Panc1 (cell line): ENCODE measurements around the gene IGFBP5. TPM values are rescaled to one million over a fixed set of nuclear protein-coding genes. Genes with fewer than 3 reads are reported as not detected.

Source experiments
- ATAC-seq: fragments of 200-7000 bp; cut with Tn5 transposase; 2 replicates; pipeline ENCODE4 v1.9.1; 2020; ENCODE audit warnings: mild to moderate bottlenecking, moderate library complexity
- BruUV-seq: library from RNA; stranded (reverse); fragments of 400-500 nt; replicated peaks from 2 replicates; lab custom pipeline; 2021; lab: Mats Ljungman, UMichigan
- CTCF ChIA-PET: fragments of 300-600 bp; sonication (Branson Sonifier 250); formaldehyde crosslinking; loops from one replicate; lab custom pipeline; 2022; ENCODE audit warnings: antibody characterized with exemption; lab: Charles Lee
- POLR2A ChIA-PET: fragments of 300-600 bp; sonication (Branson Sonifier 250); formaldehyde crosslinking; loops from one replicate; lab custom pipeline; 2022; ENCODE audit warnings: antibody characterized with exemption; lab: Charles Lee
- DNase-seq: peaks from one replicate; pipeline ENCODE4 v3.0.0-alpha.2; 2010; ENCODE audit warnings: low read depth, low spot score
- H3K27ac ChIP-seq: 2 replicates; pipeline ENCODE4 v1.5.1; 2011; ENCODE audit warnings: mild to moderate bottlenecking, low read length, inconsistent platforms
- H3K27me3 ChIP-seq: fragments of 200-500 bp; sonication (Bioruptor generic); 2 replicates; pipeline ENCODE4 v1.6.0; 2014; ENCODE audit warnings: low read length, inconsistent platforms; ENCODE audit not compliant: control insufficient read depth, insufficient read depth
- H3K36me3 ChIP-seq: fragments of 200-500 bp; sonication (Bioruptor generic); 2 replicates; pipeline ENCODE4 v1.5.1; 2014; ENCODE audit warnings: inconsistent platforms, mild to moderate bottlenecking, low read length, moderate library complexity; ENCODE audit not compliant: control insufficient read depth, insufficient read depth
- H3K4me1 ChIP-seq: 2 replicates; pipeline ENCODE4 v1.5.1; 2011; ENCODE audit warnings: inconsistent platforms, mild to moderate bottlenecking, low read length, moderate library complexity; ENCODE audit not compliant: control insufficient read depth, insufficient read depth
- H3K4me3 ChIP-seq, 2 experiments: 2 replicates each; pipeline ENCODE4 v1.5.1; 2011 to 2012; ENCODE audit warnings: low read depth in 2 of 2, low read length in 2 of 2, mild to moderate bottlenecking in 2 of 2, inconsistent platforms in 1 of 2, moderate library complexity in 1 of 2
- H3K9me3 ChIP-seq: fragments of 200-500 bp; sonication (Bioruptor generic); 2 replicates; pipeline ENCODE4 v1.5.1; 2014; ENCODE audit warnings: low read depth, mild to moderate bottlenecking, inconsistent platforms, low read length, moderate library complexity; ENCODE audit not compliant: control insufficient read depth, insufficient read depth
- POLR2AphosphoS5 ChIP-seq: IDR thresholded peaks from 2 replicates; pipeline ENCODE4 v1.6.1; 2012; ENCODE audit warnings: mild to moderate bottlenecking, low read depth, low read length, moderate library complexity
- SIN3A ChIP-seq: IDR thresholded peaks from 2 replicates; pipeline ENCODE4 v1.6.1; 2012; ENCODE audit warnings: low read depth, mild to moderate bottlenecking, low read length, moderate library complexity, borderline replicate concordance; ENCODE audit not compliant: insufficient read depth
- TCF7L2 ChIP-seq: IDR thresholded peaks from 2 replicates; pipeline ENCODE4 v1.6.1; 2011; ENCODE audit warnings: mild to moderate bottlenecking, low read depth, low read length, inconsistent platforms
- in situ Hi-C: cut with HindIII; loops from 2 replicates; pipeline ENCODE4 v1.10.0; 2016; ENCODE audit warnings: low sequenced_read_pairs, low pct_unique_long_range_greater_than_20kb
- intact Hi-C: fragments of 100-400 bp; cut with micrococcal nuclease; formaldehyde crosslinking; loops from one replicate; pipeline ENCODE4 v1.10.0; 2022; ENCODE audit not compliant: unreplicated experiment
- total RNA-seq: library from RNA; stranded (reverse); gene quantifications from one replicate; pipeline ENCODE4 v1.2.1, GENCODE V29; 2021; ENCODE audit not compliant: unreplicated experiment
- TF ChIP-seq, protein P1 (sequence below), 2 experiments: IDR thresholded peaks; 2 replicates each; pipeline ENCODE4 v1.6.1; 2011 to 2012; ENCODE audit warnings: low read depth in 2 of 2, control low read depth in 1 of 2, low read length in 1 of 2, mild to moderate bottlenecking in 1 of 2, moderate library complexity in 1 of 2; ENCODE audit not compliant: insufficient read depth in 1 of 2
- TF ChIP-seq, protein P2 (sequence below): fragments of 450-650 bp; IDR thresholded peaks from 2 replicates; pipeline ENCODE4 v1.5.1; 2017; ENCODE audit warnings: mild to moderate bottlenecking

Gene IGFBP5
- total RNA-seq, 1 experiment from 2014 or later = 1.9 TPM

DNA sequence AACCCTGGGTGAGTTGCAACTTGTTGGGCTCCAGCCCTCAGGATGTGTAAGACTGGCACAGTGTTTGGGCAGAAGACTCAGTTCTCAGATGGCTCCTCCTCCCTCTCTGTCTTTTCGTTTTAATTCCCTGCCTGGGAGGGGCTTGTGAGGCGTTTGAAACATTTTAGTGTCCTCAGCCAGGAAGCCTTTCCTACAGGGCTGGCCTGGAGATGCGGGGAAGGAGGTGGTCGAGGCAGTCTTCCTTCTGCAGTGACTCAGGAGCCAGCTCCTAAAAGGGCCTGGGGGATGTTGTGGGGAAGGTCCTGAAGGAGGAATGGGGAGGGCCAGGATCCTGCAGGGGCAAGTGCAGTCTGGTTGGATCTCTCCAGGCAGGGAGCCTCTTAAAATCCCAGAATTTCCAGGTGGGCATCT, 22.1 kb upstream of the IGFBP5 start:
- Histone ChIP-seq H3K4me3 (no peak overlapping the region), H3K27me3 (peaks cover 3% of the 10 kb centered on the region), H3K9me3 (no peaks in the 10 kb centered on the region), H3K27ac (no peak overlapping the region), H3K4me1 (no peaks in the 10 kb centered on the region), H3K36me3 (no peaks in the 10 kb centered on the region)
- ATAC-seq = no peak
- CTCF ChIA-PET = no interaction called here
- intact Hi-C loops = no loop called here
- DNase-seq = no peak
- in situ Hi-C loops = no loop called here
- no TSS peak for BruUV-seq
- TF ChIP-seq, protein P1, sequence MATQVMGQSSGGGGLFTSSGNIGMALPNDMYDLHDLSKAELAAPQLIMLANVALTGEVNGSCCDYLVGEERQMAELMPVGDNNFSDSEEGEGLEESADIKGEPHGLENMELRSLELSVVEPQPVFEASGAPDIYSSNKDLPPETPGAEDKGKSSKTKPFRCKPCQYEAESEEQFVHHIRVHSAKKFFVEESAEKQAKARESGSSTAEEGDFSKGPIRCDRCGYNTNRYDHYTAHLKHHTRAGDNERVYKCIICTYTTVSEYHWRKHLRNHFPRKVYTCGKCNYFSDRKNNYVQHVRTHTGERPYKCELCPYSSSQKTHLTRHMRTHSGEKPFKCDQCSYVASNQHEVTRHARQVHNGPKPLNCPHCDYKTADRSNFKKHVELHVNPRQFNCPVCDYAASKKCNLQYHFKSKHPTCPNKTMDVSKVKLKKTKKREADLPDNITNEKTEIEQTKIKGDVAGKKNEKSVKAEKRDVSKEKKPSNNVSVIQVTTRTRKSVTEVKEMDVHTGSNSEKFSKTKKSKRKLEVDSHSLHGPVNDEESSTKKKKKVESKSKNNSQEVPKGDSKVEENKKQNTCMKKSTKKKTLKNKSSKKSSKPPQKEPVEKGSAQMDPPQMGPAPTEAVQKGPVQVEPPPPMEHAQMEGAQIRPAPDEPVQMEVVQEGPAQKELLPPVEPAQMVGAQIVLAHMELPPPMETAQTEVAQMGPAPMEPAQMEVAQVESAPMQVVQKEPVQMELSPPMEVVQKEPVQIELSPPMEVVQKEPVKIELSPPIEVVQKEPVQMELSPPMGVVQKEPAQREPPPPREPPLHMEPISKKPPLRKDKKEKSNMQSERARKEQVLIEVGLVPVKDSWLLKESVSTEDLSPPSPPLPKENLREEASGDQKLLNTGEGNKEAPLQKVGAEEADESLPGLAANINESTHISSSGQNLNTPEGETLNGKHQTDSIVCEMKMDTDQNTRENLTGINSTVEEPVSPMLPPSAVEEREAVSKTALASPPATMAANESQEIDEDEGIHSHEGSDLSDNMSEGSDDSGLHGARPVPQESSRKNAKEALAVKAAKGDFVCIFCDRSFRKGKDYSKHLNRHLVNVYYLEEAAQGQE (IDR thresholded peaks at IDR 0.05; ENCODE audit: insufficient read depth in 1 of 2, low read depth in 2 of 2, low read length in 1 of 2) = no peak
- no peak for TF ChIP-seq POLR2AphosphoS5
- TF ChIP-seq, protein P2, sequence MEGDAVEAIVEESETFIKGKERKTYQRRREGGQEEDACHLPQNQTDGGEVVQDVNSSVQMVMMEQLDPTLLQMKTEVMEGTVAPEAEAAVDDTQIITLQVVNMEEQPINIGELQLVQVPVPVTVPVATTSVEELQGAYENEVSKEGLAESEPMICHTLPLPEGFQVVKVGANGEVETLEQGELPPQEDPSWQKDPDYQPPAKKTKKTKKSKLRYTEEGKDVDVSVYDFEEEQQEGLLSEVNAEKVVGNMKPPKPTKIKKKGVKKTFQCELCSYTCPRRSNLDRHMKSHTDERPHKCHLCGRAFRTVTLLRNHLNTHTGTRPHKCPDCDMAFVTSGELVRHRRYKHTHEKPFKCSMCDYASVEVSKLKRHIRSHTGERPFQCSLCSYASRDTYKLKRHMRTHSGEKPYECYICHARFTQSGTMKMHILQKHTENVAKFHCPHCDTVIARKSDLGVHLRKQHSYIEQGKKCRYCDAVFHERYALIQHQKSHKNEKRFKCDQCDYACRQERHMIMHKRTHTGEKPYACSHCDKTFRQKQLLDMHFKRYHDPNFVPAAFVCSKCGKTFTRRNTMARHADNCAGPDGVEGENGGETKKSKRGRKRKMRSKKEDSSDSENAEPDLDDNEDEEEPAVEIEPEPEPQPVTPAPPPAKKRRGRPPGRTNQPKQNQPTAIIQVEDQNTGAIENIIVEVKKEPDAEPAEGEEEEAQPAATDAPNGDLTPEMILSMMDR = no peak
- no peak for TF ChIP-seq TCF7L2
- TF ChIP-seq SIN3A = no peak
- POLR2A ChIA-PET = no interaction called here

DNA sequence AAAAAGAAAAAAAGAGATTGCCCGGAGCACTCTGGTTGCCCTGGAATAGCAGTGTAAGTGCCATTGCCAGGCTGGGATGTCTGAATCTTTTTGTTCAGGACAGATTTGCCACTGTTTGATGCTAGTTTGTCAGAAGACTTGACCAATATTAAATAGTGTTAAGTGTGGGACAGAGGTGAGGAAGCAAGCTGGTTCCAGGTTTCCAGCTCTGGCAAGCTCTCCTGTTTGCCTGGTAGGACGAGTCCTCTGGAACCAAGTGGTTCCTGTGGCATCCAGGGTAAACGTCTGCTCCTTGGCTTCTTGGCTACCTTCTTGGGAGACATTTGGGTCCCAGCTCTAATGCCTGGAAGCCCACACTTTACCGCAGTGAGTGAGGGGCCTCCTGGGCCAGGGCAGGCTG, 20.8 kb upstream of the IGFBP5 start:
- CTCF ChIA-PET = no interaction called here
- in situ Hi-C loops = no loop called here

More for the DNA sequence above, 20.8 kb upstream of the IGFBP5 start:
- Histone ChIP-seq H3K36me3 (no peaks in the 10 kb centered on the region), H3K27ac (no peak overlapping the region), H3K27me3 (peaks cover 3% of the 10 kb centered on the region), H3K9me3 (no peaks in the 10 kb centered on the region), H3K4me3 (no peak overlapping the region), H3K4me1 (no peaks in the 10 kb centered on the region)
- TF ChIP-seq, protein P1 (IDR thresholded peaks at IDR 0.05; ENCODE audit: insufficient read depth in 1 of 2, low read depth in 2 of 2, low read length in 1 of 2) = no peak
- TF ChIP-seq TCF7L2 (no peak), SIN3A (no peak), POLR2AphosphoS5 (no peak)
- TF ChIP-seq, protein P2 = no peak
- POLR2A ChIA-PET = no interaction called here
- no peak for DNase-seq
- no TSS peak for BruUV-seq
- intact Hi-C loops = no loop called here
- ATAC-seq = no peak
